Vagina (tissue), 2 donors: ENCODE measurements around the gene TNS3.

Experiments
- CTCF ChIP-seq, 3 experiments: fragments of 450-650 bp in 2 of 3; fragments of 200-600 bp in 1 of 3; sonication (generic) in 1 of 3; IDR thresholded peaks; one replicate each; pipeline ENCODE4 v1.5.1; 2017 to 2019; ENCODE audit warnings: antibody characterized with exemption in 3 of 3, mild to moderate bottlenecking in 2 of 3, moderate library complexity in 2 of 3
- POLR2A ChIP-seq, 2 donors: fragments of 450-650 bp; IDR thresholded peaks; one replicate each; pipeline ENCODE4 v1.6.1; 2017; ENCODE audit warnings: antibody characterized with exemption in 2 of 2, mild to moderate bottlenecking in 2 of 2, moderate library complexity in 2 of 2

- TF ChIP-seq CTCF (IDR thresholded peaks at IDR 0.05) (no peak), POLR2A (IDR thresholded peaks at IDR 0.05) (no peak)
Measured at GRCh38 chr7:47249361-47249760, 332.6 kb downstream of the TNS3 start.
